ENCODE results near the gene THSD7B. TPM values are rescaled to one million over a fixed set of nuclear protein-coding genes. Genes with fewer than 3 reads are reported as not detected.

THSD7B gene
- total and polyA plus RNA-seq, 2 experiments from 2014 or later: 0.86 to 3.8 TPM

DNA sequence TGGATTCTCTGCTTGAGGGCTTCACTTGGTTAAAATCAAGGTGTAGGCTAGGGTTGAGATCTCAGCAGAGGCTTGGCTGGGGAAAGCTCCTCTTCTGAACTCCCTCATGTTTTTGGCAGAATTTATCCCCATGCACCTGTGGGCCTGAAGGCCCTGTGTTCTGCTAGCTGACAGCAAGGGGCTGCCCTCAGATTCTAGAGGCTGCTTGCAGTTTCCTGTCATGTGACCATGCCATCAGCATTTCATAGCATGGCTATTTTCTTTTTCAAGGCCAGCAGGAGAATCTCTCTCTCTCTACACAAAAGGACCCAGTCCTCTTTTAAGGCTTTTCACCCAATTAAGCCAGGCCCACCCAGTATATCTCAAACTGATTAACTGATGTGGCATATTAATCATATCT lies 684.1 kb downstream of the THSD7B start:
- peaks cover 6% of the 10 kb centered on the region; the same call in 2 of the 3 replicates for H3K4me1 Mint-ChIP-seq
- Histone ChIP-seq H3K79me2 (replicated peaks; ENCODE audit: insufficient read depth) (no peaks in the 10 kb centered on the region), H2AFZ (no peak overlapping the region), H4K20me1 (replicated peaks; ENCODE audit: insufficient read depth) (no peaks in the 10 kb centered on the region), H3K27me3 (ENCODE audit: insufficient read depth) (no peaks in the 10 kb centered on the region), H3K4me1 (ENCODE audit: insufficient read depth) (peaks cover 1% of the 10 kb centered on the region; the same call in 1 of the 2 replicates), H3K36me3 (ENCODE audit: insufficient read depth) (no peaks in the 10 kb centered on the region), H3K4me3 (no peak overlapping the region), H3K27ac (ENCODE audit: low read depth) (no peak overlapping the region), H3K4me2 (no peak overlapping the region), H3F3A (replicated peaks; ENCODE audit: low read depth) (no peaks in the 10 kb centered on the region), H3K9me2 (ENCODE audit: insufficient read depth) (no peaks in the 10 kb centered on the region)
- H3K4me3 Mint-ChIP-seq: no peak overlapping the region
- ATAC-seq (no peak), DNase-seq (ENCODE audit: low spot score) (no peak)
- H3K36me3 Mint-ChIP-seq (ENCODE audit: low read depth): no peaks in the 10 kb centered on the region
- TF ChIP-seq STAT1 (IDR thresholded peaks at IDR 0.05; ENCODE audit: unreplicated experiment): no peak
- TF ChIP-seq ZNF331 (CRISPR knock-in tag; IDR thresholded peaks at IDR 0.05; ENCODE audit: low read depth): no peak
- no peak for TF ChIP-seq POLR2AphosphoS5 (IDR thresholded peaks at IDR 0.05; ENCODE audit: low read depth)
- no peak for TF ChIP-seq EZH2phosphoT487 (IDR thresholded peaks at IDR 0.05; ENCODE audit: unreplicated experiment)
- TF ChIP-seq ZNF114 (CRISPR knock-in tag; IDR thresholded peaks at IDR 0.05): no peak
- no peak for TF ChIP-seq CTCF (conservative IDR thresholded peaks at IDR 0.05; ENCODE audit: low read depth in 2 of 2)
- TF ChIP-seq, protein P1, sequence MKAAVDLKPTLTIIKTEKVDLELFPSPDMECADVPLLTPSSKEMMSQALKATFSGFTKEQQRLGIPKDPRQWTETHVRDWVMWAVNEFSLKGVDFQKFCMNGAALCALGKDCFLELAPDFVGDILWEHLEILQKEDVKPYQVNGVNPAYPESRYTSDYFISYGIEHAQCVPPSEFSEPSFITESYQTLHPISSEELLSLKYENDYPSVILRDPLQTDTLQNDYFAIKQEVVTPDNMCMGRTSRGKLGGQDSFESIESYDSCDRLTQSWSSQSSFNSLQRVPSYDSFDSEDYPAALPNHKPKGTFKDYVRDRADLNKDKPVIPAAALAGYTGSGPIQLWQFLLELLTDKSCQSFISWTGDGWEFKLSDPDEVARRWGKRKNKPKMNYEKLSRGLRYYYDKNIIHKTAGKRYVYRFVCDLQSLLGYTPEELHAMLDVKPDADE (IDR thresholded peaks at IDR 0.05): no peak
- TF ChIP-seq, protein P2, sequence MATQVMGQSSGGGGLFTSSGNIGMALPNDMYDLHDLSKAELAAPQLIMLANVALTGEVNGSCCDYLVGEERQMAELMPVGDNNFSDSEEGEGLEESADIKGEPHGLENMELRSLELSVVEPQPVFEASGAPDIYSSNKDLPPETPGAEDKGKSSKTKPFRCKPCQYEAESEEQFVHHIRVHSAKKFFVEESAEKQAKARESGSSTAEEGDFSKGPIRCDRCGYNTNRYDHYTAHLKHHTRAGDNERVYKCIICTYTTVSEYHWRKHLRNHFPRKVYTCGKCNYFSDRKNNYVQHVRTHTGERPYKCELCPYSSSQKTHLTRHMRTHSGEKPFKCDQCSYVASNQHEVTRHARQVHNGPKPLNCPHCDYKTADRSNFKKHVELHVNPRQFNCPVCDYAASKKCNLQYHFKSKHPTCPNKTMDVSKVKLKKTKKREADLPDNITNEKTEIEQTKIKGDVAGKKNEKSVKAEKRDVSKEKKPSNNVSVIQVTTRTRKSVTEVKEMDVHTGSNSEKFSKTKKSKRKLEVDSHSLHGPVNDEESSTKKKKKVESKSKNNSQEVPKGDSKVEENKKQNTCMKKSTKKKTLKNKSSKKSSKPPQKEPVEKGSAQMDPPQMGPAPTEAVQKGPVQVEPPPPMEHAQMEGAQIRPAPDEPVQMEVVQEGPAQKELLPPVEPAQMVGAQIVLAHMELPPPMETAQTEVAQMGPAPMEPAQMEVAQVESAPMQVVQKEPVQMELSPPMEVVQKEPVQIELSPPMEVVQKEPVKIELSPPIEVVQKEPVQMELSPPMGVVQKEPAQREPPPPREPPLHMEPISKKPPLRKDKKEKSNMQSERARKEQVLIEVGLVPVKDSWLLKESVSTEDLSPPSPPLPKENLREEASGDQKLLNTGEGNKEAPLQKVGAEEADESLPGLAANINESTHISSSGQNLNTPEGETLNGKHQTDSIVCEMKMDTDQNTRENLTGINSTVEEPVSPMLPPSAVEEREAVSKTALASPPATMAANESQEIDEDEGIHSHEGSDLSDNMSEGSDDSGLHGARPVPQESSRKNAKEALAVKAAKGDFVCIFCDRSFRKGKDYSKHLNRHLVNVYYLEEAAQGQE (IDR thresholded peaks at IDR 0.05; ENCODE audit: unreplicated experiment): no peak
- no peak for TF ChIP-seq CREB1 (CRISPR knock-in tag; IDR thresholded peaks at IDR 0.05; ENCODE audit: low read depth)
- TF ChIP-seq EZH2 (IDR thresholded peaks at IDR 0.05; ENCODE audit: low read depth, unreplicated experiment): no peak
- no peak for TF ChIP-seq ZNF462 (CRISPR knock-in tag; IDR thresholded peaks at IDR 0.05)
- no peak for TF ChIP-seq JUNB (IDR thresholded peaks at IDR 0.05; ENCODE audit: unreplicated experiment)
- no peak for TF ChIP-seq NANOG (IDR thresholded peaks at IDR 0.05; ENCODE audit: borderline replicate concordance)
- peaks cover 2% of the 10 kb centered on the region for H3K27me3 Mint-ChIP-seq (ENCODE audit: insufficient read depth, low read depth, poor library complexity)
- no peak overlapping the region for H3K27ac Mint-ChIP-seq
- H3K9me3 Mint-ChIP-seq: peaks cover 3% of the 10 kb centered on the region; the same call in 1 of the 3 replicates
